Hepatocyte (in vitro differentiated cells): ENCODE data around the gene CKLF. TPM values are rescaled to one million over a fixed set of nuclear protein-coding genes. Genes with fewer than 3 reads are reported as not detected.

Experiments used
- DNase-seq: peaks from one replicate; pipeline ENCODE4 v3.0.0-alpha.2; 2016; ENCODE audit warnings: low spot score
- H2AFZ ChIP-seq: fragments of 200-600 bp; sonication (generic); 2 replicates; pipeline ENCODE4 v1.6.0; 2016; ENCODE audit warnings: antibody characterized with exemption, mild to moderate bottlenecking
- H3K27ac ChIP-seq: fragments of 200-600 bp; sonication (generic); 2 replicates; pipeline ENCODE4 v1.5.1; 2016; ENCODE audit warnings: mild to moderate bottlenecking
- H3K27me3 ChIP-seq: fragments of 200-600 bp; sonication (generic); 2 replicates; pipeline ENCODE4 v1.6.1; 2016
- H3K36me3 ChIP-seq: fragments of 200-600 bp; sonication (generic); replicated peaks from 2 replicates; pipeline ENCODE4 v1.5.1; 2016; ENCODE audit warnings: low read depth; ENCODE audit not compliant: insufficient read depth
- H3K4me1 ChIP-seq: fragments of 200-600 bp; sonication (generic); 2 replicates; pipeline ENCODE4 v1.5.1; 2016; ENCODE audit warnings: mild to moderate bottlenecking, moderate library complexity; ENCODE audit not compliant: insufficient read depth
- H3K4me2 ChIP-seq: fragments of 200-600 bp; sonication (generic); 2 replicates; pipeline ENCODE4 v1.6.0; 2016
- H3K4me3 ChIP-seq: fragments of 200-600 bp; sonication (generic); 2 replicates; pipeline ENCODE4 v1.5.1; 2016; ENCODE audit warnings: mild to moderate bottlenecking
- H3K79me2 ChIP-seq: fragments of 200-600 bp; sonication (generic); 2 replicates; pipeline ENCODE4 v1.6.0; 2017; ENCODE audit warnings: mild to moderate bottlenecking
- H3K9me2 ChIP-seq: fragments of 200-600 bp; sonication (generic); replicated peaks from 2 replicates; pipeline ENCODE4 v1.6.0; 2017; ENCODE audit warnings: mild to moderate bottlenecking; ENCODE audit not compliant: insufficient read depth
- H3K9me3 ChIP-seq: fragments of 200-600 bp; sonication (generic); 2 replicates; pipeline ENCODE4 v1.5.1; 2016; ENCODE audit warnings: low read depth, mild to moderate bottlenecking
- H4K20me1 ChIP-seq: fragments of 200-600 bp; sonication (generic); 2 replicates; pipeline ENCODE4 v1.6.0; 2016; ENCODE audit warnings: mild to moderate bottlenecking; ENCODE audit not compliant: insufficient read depth, poor library complexity, severe bottlenecking
- EZH2 ChIP-seq: fragments of 200-600 bp; sonication (generic); IDR thresholded peaks from 2 replicates; pipeline ENCODE4 v1.6.1; 2016; ENCODE audit warnings: antibody characterized with exemption, mild to moderate bottlenecking, borderline replicate concordance
- EZH2phosphoT487 ChIP-seq: fragments of 200-600 bp; sonication (generic); IDR thresholded peaks from one replicate; pipeline ENCODE4 v1.6.1; 2018; ENCODE audit warnings: antibody characterized with exemption, mild to moderate bottlenecking, low read depth, moderate library complexity; ENCODE audit not compliant: unreplicated experiment, severe bottlenecking
- WGBS: methylation state at CpG from one replicate; pipeline ENCODE4 v1.1.6; 2016; ENCODE audit warnings: low lambda C conversion rate; ENCODE audit errors: missing lambda C conversion rate; 5-methylcytosine and 5-hydroxymethylcytosine counted together
- polyA plus RNA-seq: library from polyadenylated mRNA; unstranded; fragments of >200 nt; fragmentation: Nextera tagmentation; extraction: Ambion mirVana; gene quantifications from 2 replicates; pipeline ENCODE4 v1.2.1, GENCODE V29; 2016
- total RNA-seq: library from RNA; depleted of rRNA; stranded (reverse); fragments of >200 nt; gene quantifications from 2 replicates; pipeline ENCODE4 v1.2.3, GENCODE V29; 2014
- TF ChIP-seq, protein P1 (sequence below): fragments of 200-600 bp; sonication (generic); IDR thresholded peaks from 2 replicates; pipeline ENCODE4 v1.5.1; 2016; ENCODE audit warnings: antibody characterized with exemption, mild to moderate bottlenecking; ENCODE audit not compliant: poor library complexity

CKLF gene
- total and polyA plus RNA-seq, 2 experiments from 2014 or later, result 39.9 to 53.5 TPM

DNA sequence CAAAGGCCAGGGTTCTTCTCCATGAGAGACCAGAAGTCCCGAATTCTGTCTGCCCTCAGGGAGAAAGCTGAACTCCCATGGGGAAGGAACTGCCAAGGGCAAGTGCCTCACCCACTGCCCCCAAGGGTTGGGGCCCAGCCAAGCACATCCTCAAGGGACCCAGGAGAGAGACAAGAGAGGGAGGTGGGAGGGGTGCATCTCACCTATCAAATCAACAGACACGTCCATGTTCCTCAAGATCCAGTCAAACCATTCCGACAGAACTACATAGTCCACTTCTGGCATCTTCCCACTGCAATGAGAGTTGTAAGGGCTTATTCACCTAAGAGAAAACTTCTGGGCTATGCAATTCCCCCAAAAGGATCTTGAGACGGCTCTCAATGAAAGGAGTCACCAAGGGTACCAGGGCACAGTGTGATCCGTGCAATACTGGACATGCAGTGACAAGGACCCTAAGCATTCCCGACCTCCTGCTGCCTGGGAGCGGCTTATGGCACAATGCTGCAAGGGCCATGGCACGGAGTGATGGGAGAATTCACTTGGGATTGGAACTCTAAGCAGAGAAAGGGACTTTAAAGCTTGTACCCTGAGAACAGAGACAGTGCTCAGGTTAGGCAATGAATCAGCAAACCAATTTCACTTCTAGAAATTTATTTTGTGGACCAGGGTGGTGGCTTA is 34.7 kb upstream of the CKLF start:
- H2AFZ ChIP-seq, result peak overlapping the region; percentile 24
- H3K9me3 ChIP-seq, result no peaks in the 10 kb centered on the region
- H3K4me1 ChIP-seq, result peaks cover 15% of the 10 kb centered on the region
- H4K20me1 ChIP-seq, result no peaks in the 10 kb centered on the region
- no peak for DNase-seq
- TF ChIP-seq EZH2, result no peak
- TF ChIP-seq, protein P1, sequence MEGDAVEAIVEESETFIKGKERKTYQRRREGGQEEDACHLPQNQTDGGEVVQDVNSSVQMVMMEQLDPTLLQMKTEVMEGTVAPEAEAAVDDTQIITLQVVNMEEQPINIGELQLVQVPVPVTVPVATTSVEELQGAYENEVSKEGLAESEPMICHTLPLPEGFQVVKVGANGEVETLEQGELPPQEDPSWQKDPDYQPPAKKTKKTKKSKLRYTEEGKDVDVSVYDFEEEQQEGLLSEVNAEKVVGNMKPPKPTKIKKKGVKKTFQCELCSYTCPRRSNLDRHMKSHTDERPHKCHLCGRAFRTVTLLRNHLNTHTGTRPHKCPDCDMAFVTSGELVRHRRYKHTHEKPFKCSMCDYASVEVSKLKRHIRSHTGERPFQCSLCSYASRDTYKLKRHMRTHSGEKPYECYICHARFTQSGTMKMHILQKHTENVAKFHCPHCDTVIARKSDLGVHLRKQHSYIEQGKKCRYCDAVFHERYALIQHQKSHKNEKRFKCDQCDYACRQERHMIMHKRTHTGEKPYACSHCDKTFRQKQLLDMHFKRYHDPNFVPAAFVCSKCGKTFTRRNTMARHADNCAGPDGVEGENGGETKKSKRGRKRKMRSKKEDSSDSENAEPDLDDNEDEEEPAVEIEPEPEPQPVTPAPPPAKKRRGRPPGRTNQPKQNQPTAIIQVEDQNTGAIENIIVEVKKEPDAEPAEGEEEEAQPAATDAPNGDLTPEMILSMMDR, result no peak
- TF ChIP-seq EZH2phosphoT487, result no peak
- H3K27me3 ChIP-seq, result no peaks in the 10 kb centered on the region
- peak overlapping the region; percentile 57 for H3K4me2 ChIP-seq
- H3K36me3 ChIP-seq, result no peaks in the 10 kb centered on the region
- H3K4me3 ChIP-seq, result no peak overlapping the region
- 94% methylated on average over 8 of the region's 8 CpGs for WGBS
- H3K27ac ChIP-seq, result peak overlapping the region; percentile 99
- H3K79me2 ChIP-seq, result no peaks in the 10 kb centered on the region
- no peaks in the 10 kb centered on the region for H3K9me2 ChIP-seq

DNA sequence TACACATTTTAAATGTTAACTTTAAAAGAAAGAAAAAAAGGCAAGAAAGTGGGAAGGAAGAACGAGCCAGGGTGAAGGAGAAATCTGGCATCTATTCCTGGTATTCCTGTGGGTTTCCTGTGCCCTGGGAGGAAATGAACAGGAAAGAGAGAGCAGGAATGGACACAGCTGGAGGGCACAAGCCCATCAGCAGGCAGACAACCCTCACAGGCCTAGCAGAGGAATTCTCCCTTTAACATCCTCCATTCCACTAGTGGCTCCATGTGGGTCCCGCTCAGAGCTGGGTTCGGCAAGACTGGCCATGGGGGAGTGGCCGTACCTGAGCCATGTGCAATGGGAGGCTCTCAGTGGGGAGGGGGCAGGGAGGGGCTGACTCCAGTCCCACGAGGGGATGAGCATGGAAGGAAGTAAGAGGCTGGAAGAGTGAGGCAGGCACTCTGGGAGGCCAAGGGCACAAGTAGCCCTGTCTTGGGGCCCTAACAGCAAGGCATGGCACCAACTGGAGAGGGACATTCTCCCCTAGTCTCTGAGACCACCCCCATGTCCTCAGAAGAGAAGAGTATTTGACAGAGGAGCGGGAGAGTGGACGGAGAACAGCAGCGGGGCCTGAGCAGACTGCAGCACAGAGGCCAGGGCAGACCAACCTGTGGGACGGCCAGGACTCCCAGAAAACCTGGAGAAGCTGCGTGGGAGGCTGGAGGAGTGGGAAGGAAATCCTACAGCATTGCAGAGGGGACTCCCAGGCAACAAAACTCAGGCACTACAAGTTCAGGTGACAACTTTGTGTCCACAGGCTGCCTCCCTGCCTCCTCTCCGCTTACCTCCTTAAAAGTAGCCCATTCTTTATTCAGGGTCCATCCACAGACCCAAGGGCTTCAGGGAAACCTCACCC is 32.6 kb upstream of the CKLF start:
- Histone ChIP-seq H3K4me1 (peaks cover 15% of the 10 kb centered on the region), H3K36me3 (no peaks in the 10 kb centered on the region), H3K9me3 (no peaks in the 10 kb centered on the region), H3K4me2 (no peak overlapping the region), H3K27me3 (no peaks in the 10 kb centered on the region), H2AFZ (no peak overlapping the region), H3K27ac (no peak overlapping the region), H3K4me3 (no peak overlapping the region), H3K79me2 (no peaks in the 10 kb centered on the region), H4K20me1 (no peaks in the 10 kb centered on the region), H3K9me2 (no peaks in the 10 kb centered on the region)
- WGBS, result 92% methylated on average over 11 of the region's 11 CpGs
- no peak for TF ChIP-seq EZH2
- TF ChIP-seq, protein P1, result no peak
- TF ChIP-seq EZH2phosphoT487, result no peak
- DNase-seq, result no peak

DNA sequence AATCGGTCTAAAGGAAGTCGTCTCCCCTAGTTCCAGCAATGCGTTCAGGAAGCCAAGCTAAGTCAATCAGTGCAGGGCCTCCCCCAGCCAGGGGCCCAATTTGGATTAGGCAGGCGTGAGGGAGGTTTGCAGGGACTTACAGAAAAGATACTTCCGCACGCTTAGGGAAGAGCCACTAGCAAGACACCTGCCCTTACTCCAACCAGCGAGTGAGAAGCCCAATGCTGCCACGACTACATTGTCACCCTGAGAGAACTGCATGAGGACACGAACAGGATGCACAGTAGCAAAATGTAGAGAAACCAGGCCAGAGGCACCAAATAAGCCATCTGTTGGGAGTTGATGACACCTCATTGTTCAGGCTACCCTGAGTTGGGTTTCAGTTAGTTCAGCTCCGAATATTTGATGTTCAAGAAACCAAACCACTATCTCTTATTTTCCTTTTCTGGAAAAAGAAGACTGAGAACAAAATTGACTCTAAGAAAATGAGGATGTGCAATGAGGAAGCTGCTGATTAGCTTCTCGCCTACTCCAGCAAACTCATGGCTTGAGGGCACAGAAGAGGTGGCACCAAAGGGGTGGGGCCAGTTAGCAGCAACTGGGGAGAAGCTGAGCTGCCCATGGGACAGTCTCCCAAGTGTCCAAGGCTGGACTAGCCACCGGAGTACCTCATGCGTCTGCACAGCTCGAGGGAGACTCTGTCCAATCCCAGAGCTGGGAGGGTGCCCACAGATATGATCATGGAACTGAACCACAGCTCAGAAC is 31.8 kb upstream of the CKLF start:
- Histone ChIP-seq H4K20me1 (no peaks in the 10 kb centered on the region), H3K9me3 (no peaks in the 10 kb centered on the region), H2AFZ (no peak overlapping the region), H3K4me1 (peaks cover 15% of the 10 kb centered on the region), H3K4me3 (no peak overlapping the region), H3K36me3 (no peaks in the 10 kb centered on the region), H3K27me3 (no peaks in the 10 kb centered on the region), H3K27ac (no peak overlapping the region), H3K79me2 (no peaks in the 10 kb centered on the region), H3K9me2 (no peaks in the 10 kb centered on the region), H3K4me2 (no peak overlapping the region)
- TF ChIP-seq EZH2 (no peak), EZH2phosphoT487 (no peak)
- no peak for DNase-seq
- 93% methylated on average over 14 of the region's 14 CpGs for WGBS
